ENCODE measurements around the gene RGS5.

RGS5 gene

GRCh38 chr1:163124812-163125211 lies 77.9 kb downstream of the RGS5 start:
- TF ChIP-seq CTCF (IDR thresholded peaks at IDR 0.05) (no peak), ZFX (IDR thresholded peaks at IDR 0.05; ENCODE audit: borderline replicate concordance) (no peak)

GRCh38 chr1:163120372-163120771 lies 82.3 kb downstream of the RGS5 start:
- TF ChIP-seq ZFX (IDR thresholded peaks at IDR 0.05; ENCODE audit: borderline replicate concordance) (no peak), CTCF (IDR thresholded peaks at IDR 0.05) (no peak)
- no peak overlapping the region for H3K27ac ChIP-seq

More at GRCh38 chr1:163124812-163125211, 77.9 kb downstream of the RGS5 start:
- H3K27ac ChIP-seq, result no peak overlapping the region

- TF ChIP-seq ZFX (IDR thresholded peaks at IDR 0.05; ENCODE audit: borderline replicate concordance), result no peak
- TF ChIP-seq CTCF (IDR thresholded peaks at IDR 0.05), result no peak
- no peak overlapping the region for H3K27ac ChIP-seq
Measured at GRCh38 chr1:163119707-163120106, 83.0 kb downstream of the RGS5 start.

GRCh38 chr1:163115887-163116286 lies 86.8 kb downstream of the RGS5 start:
- no peak for TF ChIP-seq CTCF (IDR thresholded peaks at IDR 0.05)
- TF ChIP-seq ZFX (IDR thresholded peaks at IDR 0.05; ENCODE audit: borderline replicate concordance), result no peak
- H3K27ac ChIP-seq, result no peak overlapping the region

- TF ChIP-seq CTCF (IDR thresholded peaks at IDR 0.05) (no peak), ZFX (IDR thresholded peaks at IDR 0.05; ENCODE audit: borderline replicate concordance) (no peak)
- H3K27ac ChIP-seq, result no peak overlapping the region
Measured at GRCh38 chr1:163107655-163108054, 95.1 kb downstream of the RGS5 start.

GRCh38 chr1:163106364-163106987 lies 96.2 kb downstream of the RGS5 start:
- TF ChIP-seq CTCF (IDR thresholded peaks at IDR 0.05), result no peak
- TF ChIP-seq ZFX (IDR thresholded peaks at IDR 0.05; ENCODE audit: borderline replicate concordance), result no peak
- H3K27ac ChIP-seq, result no peak overlapping the region

GRCh38 chr1:163104385-163105099 lies 98.2 kb downstream of the RGS5 start:
- TF ChIP-seq CTCF (IDR thresholded peaks at IDR 0.05) (no peak), ZFX (IDR thresholded peaks at IDR 0.05; ENCODE audit: borderline replicate concordance) (no peak)
- H3K27ac ChIP-seq, result no peak overlapping the region

Measured in 22Rv1 (cell line).